Regular cardiac myocyte (primary cell): ENCODE data around the gene IQGAP3. TPM values are rescaled to one million over a fixed set of nuclear protein-coding genes. Genes with fewer than 3 reads are reported as not detected.

Experiments used
- total RNA-seq: library from RNA; depleted of rRNA; stranded (reverse); fragments of >200 nt; gene quantifications from 2 replicates; pipeline ENCODE4 v1.2.3, GENCODE V29; 2014

The IQGAP3 gene, protein sequence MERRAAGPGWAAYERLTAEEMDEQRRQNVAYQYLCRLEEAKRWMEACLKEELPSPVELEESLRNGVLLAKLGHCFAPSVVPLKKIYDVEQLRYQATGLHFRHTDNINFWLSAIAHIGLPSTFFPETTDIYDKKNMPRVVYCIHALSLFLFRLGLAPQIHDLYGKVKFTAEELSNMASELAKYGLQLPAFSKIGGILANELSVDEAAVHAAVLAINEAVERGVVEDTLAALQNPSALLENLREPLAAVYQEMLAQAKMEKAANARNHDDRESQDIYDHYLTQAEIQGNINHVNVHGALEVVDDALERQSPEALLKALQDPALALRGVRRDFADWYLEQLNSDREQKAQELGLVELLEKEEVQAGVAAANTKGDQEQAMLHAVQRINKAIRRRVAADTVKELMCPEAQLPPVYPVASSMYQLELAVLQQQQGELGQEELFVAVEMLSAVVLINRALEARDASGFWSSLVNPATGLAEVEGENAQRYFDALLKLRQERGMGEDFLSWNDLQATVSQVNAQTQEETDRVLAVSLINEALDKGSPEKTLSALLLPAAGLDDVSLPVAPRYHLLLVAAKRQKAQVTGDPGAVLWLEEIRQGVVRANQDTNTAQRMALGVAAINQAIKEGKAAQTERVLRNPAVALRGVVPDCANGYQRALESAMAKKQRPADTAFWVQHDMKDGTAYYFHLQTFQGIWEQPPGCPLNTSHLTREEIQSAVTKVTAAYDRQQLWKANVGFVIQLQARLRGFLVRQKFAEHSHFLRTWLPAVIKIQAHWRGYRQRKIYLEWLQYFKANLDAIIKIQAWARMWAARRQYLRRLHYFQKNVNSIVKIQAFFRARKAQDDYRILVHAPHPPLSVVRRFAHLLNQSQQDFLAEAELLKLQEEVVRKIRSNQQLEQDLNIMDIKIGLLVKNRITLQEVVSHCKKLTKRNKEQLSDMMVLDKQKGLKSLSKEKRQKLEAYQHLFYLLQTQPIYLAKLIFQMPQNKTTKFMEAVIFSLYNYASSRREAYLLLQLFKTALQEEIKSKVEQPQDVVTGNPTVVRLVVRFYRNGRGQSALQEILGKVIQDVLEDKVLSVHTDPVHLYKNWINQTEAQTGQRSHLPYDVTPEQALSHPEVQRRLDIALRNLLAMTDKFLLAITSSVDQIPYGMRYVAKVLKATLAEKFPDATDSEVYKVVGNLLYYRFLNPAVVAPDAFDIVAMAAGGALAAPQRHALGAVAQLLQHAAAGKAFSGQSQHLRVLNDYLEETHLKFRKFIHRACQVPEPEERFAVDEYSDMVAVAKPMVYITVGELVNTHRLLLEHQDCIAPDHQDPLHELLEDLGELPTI (N-terminal part only)
- 2.8 and 31.2 TPM in 2 replicates for total RNA-seq

DNA sequence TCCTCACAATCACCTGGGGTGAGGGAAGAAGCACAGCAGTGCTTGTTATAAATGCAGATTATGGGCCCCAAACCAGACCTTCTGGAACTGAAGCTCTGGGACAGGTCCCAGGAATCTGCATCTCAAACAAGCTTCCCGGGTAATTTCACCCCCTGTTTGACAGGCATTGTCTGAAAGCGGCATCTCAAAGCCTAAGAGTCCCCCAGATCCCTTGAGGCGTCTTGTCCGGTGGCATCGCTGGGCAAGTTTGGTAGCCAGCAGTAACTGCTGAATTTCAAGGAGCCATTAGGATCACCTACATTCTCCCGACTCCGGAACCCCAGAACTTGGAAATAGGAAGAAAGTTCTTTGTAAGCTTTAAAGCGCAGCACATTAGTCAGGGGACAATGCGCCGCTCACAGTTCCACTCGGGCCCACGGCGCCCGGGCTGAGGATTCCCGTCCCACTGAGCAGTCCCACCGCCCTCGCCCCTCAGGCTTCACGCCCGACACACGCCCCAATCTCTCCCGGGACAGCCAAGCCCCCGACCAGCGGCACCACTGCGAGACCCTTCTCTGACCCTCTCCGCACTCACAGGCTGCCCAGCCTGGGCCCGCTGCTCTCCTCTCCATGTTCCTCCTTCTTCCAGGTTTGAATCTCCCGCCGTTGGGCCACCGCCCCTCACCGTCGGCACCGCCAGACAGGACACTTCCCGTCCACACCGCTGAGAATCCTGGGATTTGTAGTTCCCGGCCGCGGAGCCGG is at the start of gene IQGAP3:
Gene IQGAP3 (minus strand): TSS at position 647 of the 744 bp plus-strand sequence. CDS start 36 bp downstream, at position 611.

DNA sequence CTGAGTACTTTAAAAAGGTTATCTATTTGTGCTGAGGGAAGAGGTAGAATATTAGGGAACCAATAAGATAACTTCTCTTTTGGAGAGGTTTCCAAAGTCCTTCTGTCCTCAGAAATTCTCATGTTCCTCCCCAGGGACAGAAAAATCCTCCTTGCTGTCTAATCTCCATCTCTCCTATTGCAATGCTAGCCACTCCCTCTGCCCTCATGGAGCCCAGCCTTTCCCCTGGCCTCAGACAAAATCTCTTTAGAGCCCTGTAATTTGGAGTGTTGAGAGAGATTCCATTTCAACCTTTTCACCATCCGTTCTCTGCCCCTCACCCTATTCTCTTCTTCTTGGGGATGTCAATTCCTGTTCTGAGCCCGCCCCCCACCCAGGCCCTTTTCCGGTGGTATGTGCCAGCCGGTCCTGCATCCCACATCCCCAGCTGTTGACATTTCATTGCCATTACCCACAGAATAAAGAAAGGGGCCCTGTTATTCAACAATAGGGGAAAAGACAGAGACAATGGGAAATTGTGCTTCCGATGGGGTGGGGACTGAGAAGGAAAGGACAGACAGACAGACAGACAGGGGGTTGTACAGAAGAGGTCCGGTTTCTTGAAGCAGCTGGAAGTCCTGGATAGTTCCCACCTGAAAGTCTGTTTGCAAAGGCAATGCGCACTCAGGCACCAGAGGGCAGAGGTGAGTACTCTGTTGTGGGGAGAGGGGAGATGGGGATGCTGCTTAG is 46.7 kb upstream of the IQGAP3 start, which contains the start of gene HAPLN2:
Gene HAPLN2 (plus strand): TSS at position 563 of the 729 bp plus-strand sequence. CDS start 4,076 bp downstream, outside the sequence.

DNA sequence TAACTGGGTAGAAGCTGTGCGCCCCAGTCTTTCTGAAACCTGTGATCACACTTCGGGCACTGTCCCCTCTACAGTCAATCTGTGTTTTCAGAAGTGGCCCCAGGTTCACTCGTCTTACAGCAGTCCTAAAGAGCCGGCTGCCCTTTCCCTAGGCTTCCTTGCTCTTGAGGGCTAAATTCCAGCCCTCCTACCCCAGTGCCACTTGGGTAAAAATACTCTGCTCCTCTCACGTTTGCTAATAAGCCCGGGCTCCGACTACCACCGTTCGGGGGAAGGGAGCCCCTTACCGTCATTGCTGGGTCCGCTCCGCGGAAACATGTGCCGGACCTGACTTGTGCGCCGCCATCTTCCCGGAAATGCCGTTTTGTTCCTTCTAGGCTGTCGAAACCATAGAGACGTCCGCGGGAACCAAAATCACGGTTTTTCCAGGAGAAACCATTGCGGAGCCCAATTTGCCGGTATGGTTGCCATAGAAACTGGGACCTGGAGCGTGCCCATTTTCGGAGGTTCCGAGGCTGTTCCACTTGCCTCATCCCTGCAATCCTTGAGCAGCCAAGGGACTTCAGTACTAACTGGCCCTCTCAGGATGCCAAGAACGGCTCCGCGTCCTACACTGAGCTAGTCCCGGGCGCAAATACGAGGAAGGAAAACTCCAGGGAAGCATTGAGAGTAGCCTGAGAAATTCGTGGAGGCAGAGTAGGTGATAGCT is 28.9 kb upstream of the IQGAP3 start, which contains the start of gene GPATCH4:
Gene GPATCH4 (minus strand): TSS at position 358 of the 709 bp plus-strand sequence.

DNA sequence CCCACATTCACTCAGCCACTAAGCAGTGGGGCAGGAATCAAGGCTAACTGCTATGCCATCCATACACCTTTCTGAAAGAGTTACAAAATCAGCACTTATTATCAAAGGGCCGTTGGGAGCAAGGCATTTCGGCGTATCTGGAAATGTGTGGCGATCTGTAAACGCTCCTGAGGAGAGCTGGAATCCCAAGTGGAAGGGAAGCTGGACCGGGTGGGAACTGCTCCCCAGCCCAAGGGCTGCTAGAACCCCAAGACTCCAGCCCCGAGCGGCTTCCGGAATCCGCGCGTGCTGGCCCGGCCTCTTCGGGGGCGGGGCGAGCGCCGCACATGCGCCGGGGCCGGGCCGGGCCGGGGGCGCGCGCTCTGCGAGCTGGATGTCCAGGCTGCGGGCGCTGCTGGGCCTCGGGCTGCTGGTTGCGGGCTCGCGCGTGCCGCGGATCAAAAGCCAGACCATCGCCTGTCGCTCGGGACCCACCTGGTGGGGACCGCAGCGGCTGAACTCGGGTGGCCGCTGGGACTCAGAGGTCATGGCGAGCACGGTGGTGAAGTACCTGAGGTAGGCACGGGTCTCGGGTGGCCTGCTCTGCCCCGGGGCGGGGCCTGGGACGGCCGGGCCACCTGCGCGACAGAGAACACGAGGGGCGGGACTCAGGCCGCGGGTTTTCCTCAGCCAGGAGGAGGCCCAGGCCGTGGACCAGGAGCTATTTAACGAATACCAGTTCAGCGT is 19.2 kb upstream of the IQGAP3 start, which contains the start of gene NAXE:
Gene NAXE (plus strand): TSS at position 345 of the 726 bp plus-strand sequence. CDS start 29 bp downstream, at position 374.

DNA sequence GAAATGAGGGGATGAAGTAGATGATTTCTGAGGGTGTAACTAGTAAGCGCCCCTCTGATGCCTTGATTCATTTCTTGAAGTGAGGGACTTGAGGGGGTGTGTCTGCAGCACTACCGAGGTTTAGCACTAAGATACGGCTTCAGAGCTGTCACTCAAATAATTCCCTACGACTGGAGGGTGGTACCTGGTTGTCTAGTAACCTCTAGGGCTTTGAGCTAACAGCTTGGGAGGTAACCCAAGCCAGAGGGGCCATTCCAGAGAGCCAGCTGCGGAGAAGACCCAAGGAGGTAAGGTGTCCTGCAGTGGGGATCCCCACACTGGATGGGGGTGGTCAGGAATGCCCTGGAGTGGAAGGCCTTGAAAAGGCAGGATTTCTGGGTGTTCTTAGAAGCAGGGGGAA is 7.1 kb upstream of the IQGAP3 start, which contains the start of gene TTC24:
Gene TTC24 (plus strand): TSS at position 252 of the 400 bp plus-strand sequence. CDS start 1,642 bp downstream, outside the sequence.

DNA sequence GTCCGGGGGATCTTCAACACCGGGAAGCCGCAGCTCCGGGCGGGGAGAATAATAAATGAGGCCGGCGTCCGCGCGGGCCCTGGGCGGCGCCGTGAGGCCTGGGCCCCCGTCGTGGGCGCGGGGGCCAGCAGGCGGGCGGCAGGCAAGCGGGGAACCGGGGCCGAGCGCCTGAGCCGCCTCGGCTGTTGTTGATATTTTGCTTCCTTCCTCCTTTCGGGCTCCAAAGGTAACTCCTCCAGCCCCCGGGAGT is 71.9 kb downstream of the IQGAP3 start, which contains the start of gene MEF2D:
Gene MEF2D (minus strand): TSS at position 233 of the 250 bp plus-strand sequence. CDS start 17,483 bp downstream, outside the sequence.

Other genes with a start within 250 kb of the IQGAP3 start
- gene CCT3, start 234.3 kb downstream of the IQGAP3 start, total RNA-seq = 510 and 886 TPM in 2 replicates
- gene TSACC, start 234.0 kb downstream of the IQGAP3 start, total RNA-seq = 0.28 TPM in 1 of 2 replicates, not detected in the other
- gene RHBG, start 203.4 kb downstream of the IQGAP3 start, total RNA-seq = not detected in 2 replicates
- 3.1 and 4.5 TPM in 2 replicates for gene MEF2D, start 71.8 kb downstream of the IQGAP3 start, total RNA-seq
- gene TTC24, start 7.2 kb upstream of the IQGAP3 start, total RNA-seq = not detected in 2 replicates
- gene NAXE, start 19.2 kb upstream of the IQGAP3 start, total RNA-seq = 72.7 and 74.6 TPM in 2 replicates
- 6.5 and 23.4 TPM in 2 replicates for gene GPATCH4, start 28.9 kb upstream of the IQGAP3 start, total RNA-seq
- gene HAPLN2, start 46.9 kb upstream of the IQGAP3 start, total RNA-seq = not detected in 2 replicates
- gene BCAN, start 69.6 kb upstream of the IQGAP3 start, total RNA-seq = under 0.01 TPM in 1 of 2 replicates, not detected in the other
- 49.6 and 145 TPM in 2 replicates for gene NES, start 104.8 kb upstream of the IQGAP3 start, total RNA-seq
- gene CRABP2, start 133.0 kb upstream of the IQGAP3 start, total RNA-seq = 7.9 and 8.1 TPM in 2 replicates
- gene METTL25B, start 155.9 kb upstream of the IQGAP3 start, total RNA-seq = 10.4 and 12.8 TPM in 2 replicates
- 6.5 and 10.9 TPM in 2 replicates for gene ISG20L2, start 156.2 kb upstream of the IQGAP3 start, total RNA-seq
- gene MRPL24, start 168.5 kb upstream of the IQGAP3 start, total RNA-seq = 30.7 and 69.2 TPM in 2 replicates
- gene HDGF, start 179.1 kb upstream of the IQGAP3 start, total RNA-seq = 101 and 184 TPM in 2 replicates
- 6.8 and 14.6 TPM in 2 replicates for gene PRCC, start 195.0 kb upstream of the IQGAP3 start, total RNA-seq
- gene SH2D2A, start 244.3 kb upstream of the IQGAP3 start, total RNA-seq = 0.28 and 1.2 TPM in 2 replicates